GM19397 (cell line): ENCODE results near the gene SLC48A1.

Experiments used
- ATAC-seq: cut with Tn5 transposase; IDR thresholded peaks from one replicate; pipeline ENCODE4 v1.9.1; 2021; ENCODE audit warnings: mild to moderate bottlenecking, moderate library complexity; ENCODE audit not compliant: unreplicated experiment

SLC48A1 gene

GRCh38 chr12:47776471-47777143, 3.6 kb downstream of the SLC48A1 start:
- no peak for ATAC-seq

GRCh38 chr12:47777151-47777550, 4.1 kb downstream of the SLC48A1 start:
- ATAC-seq = no peak

GRCh38 chr12:47777741-47778558, 4.9 kb downstream of the SLC48A1 start:
- no peak for ATAC-seq

- ATAC-seq = no peak
Measured at GRCh38 chr12:47778881-47779280, 5.8 kb downstream of the SLC48A1 start.

GRCh38 chr12:47779301-47779942, 6.4 kb downstream of the SLC48A1 start:
- peak; percentile 78 for ATAC-seq

GRCh38 chr12:47779943-47780504, 7.0 kb downstream of the SLC48A1 start:
- no peak for ATAC-seq

GRCh38 chr12:47781479-47782371, 8.7 kb downstream of the SLC48A1 start:
- no peak for ATAC-seq

- ATAC-seq = no peak
Measured at GRCh38 chr12:47782372-47782770, 9.3 kb downstream of the SLC48A1 start.

GRCh38 chr12:47783024-47783755, 10.2 kb downstream of the SLC48A1 start:
- ATAC-seq = no peak

GRCh38 chr12:47783821-47784819, 11.1 kb downstream of the SLC48A1 start:
- ATAC-seq = no peak

GRCh38 chr12:47785036-47785886, 12.2 kb downstream of the SLC48A1 start:
- ATAC-seq = no peak

GRCh38 chr12:47785887-47786661, 13.0 kb downstream of the SLC48A1 start:
- no peak for ATAC-seq

GRCh38 chr12:47786662-47787280, 13.7 kb downstream of the SLC48A1 start:
- ATAC-seq = no peak

GRCh38 chr12:47787596-47788319, 14.7 kb downstream of the SLC48A1 start:
- no peak for ATAC-seq

- no peak for ATAC-seq
Measured at GRCh38 chr12:47789141-47789540, 16.1 kb downstream of the SLC48A1 start.
